Ishikawa (cell line): ENCODE data around the gene UPP2.

Experiments used
- CEBPB ChIP-seq: IDR thresholded peaks from 2 replicates; pipeline ENCODE4 v1.6.1; 2012
- CREB1 ChIP-seq: IDR thresholded peaks from 2 replicates; pipeline ENCODE4 v1.6.1; 2012; ENCODE audit warnings: low read depth
- EGR1 ChIP-seq: IDR thresholded peaks from 2 replicates; pipeline ENCODE4 v1.6.1; 2012
- EP300 ChIP-seq: IDR thresholded peaks from 2 replicates; pipeline ENCODE4 v1.6.1; 2012; ENCODE audit warnings: borderline replicate concordance
- FOXM1 ChIP-seq: IDR thresholded peaks from 2 replicates; pipeline ENCODE4 v1.6.1; 2012; ENCODE audit warnings: low read depth, borderline replicate concordance
- MAX ChIP-seq: IDR thresholded peaks from 2 replicates; pipeline ENCODE4 v1.6.1; 2012
- NFIC ChIP-seq: IDR thresholded peaks from 2 replicates; pipeline ENCODE4 v1.6.1; 2012
- RAD21 ChIP-seq: IDR thresholded peaks from 2 replicates; pipeline ENCODE4 v1.6.1; 2012; ENCODE audit warnings: low read depth
- REST ChIP-seq: IDR thresholded peaks from 2 replicates; pipeline ENCODE4 v1.6.1; 2012; ENCODE audit warnings: low read depth, mild to moderate bottlenecking
- TAF1 ChIP-seq: IDR thresholded peaks from 2 replicates; pipeline ENCODE4 v1.6.1; 2012; ENCODE audit warnings: low read depth, mild to moderate bottlenecking
- TCF12 ChIP-seq: IDR thresholded peaks from 2 replicates; pipeline ENCODE4 v1.6.1; 2012; ENCODE audit warnings: low read depth
- TEAD4 ChIP-seq: IDR thresholded peaks from 2 replicates; pipeline ENCODE4 v1.6.1; 2012
- USF1 ChIP-seq: IDR thresholded peaks from 2 replicates; pipeline ENCODE4 v1.6.1; 2012
- YY1 ChIP-seq: IDR thresholded peaks from 2 replicates; pipeline ENCODE4 v1.6.1; 2012; ENCODE audit warnings: low read depth
- ZBTB7A ChIP-seq: IDR thresholded peaks from 2 replicates; pipeline ENCODE4 v1.6.1; 2012; ENCODE audit warnings: low read depth

The UPP2 gene

GRCh38 chr2:158091647-158092046 lies 10.0 kb upstream of the UPP2 start:
- TF ChIP-seq TAF1 (no peak), CEBPB (no peak), CREB1 (no peak), TCF12 (no peak), USF1 (no peak), EGR1 (no peak), ZBTB7A (no peak), YY1 (no peak), NFIC (no peak), FOXM1 (no peak), EP300 (no peak), MAX (no peak), RAD21 (no peak), TEAD4 (no peak), REST (no peak)

- no peak for TF ChIP-seq TEAD4
- no peak for TF ChIP-seq ZBTB7A
- no peak for TF ChIP-seq RAD21
- TF ChIP-seq EP300: no peak
- no peak for TF ChIP-seq CREB1
- TF ChIP-seq USF1: no peak
- TF ChIP-seq YY1: no peak
- TF ChIP-seq MAX: no peak
- TF ChIP-seq TCF12: no peak
- TF ChIP-seq CEBPB: no peak
- no peak for TF ChIP-seq REST
- no peak for TF ChIP-seq FOXM1
- TF ChIP-seq TAF1: no peak
- no peak for TF ChIP-seq EGR1
- no peak for TF ChIP-seq NFIC
Observed at GRCh38 chr2:158094487-158095092, 7.1 kb upstream of the UPP2 start.

GRCh38 chr2:158095269-158095668 lies 6.4 kb upstream of the UPP2 start:
- TF ChIP-seq NFIC (no peak), TEAD4 (no peak), FOXM1 (no peak), CEBPB (no peak), EP300 (no peak), EGR1 (no peak), MAX (no peak), TCF12 (no peak)

- TF ChIP-seq REST (no peak), FOXM1 (no peak), CREB1 (no peak), TEAD4 (no peak), TAF1 (no peak), YY1 (no peak), MAX (no peak), NFIC (no peak), ZBTB7A (no peak), EP300 (no peak), CEBPB (no peak), EGR1 (no peak)
Observed at GRCh38 chr2:158095912-158096311, 5.8 kb upstream of the UPP2 start.
